ENCODE measurements around the gene PHC3.

- TF ChIP-seq CTCF (IDR thresholded peaks at IDR 0.05) = no peak
- no peak for TF ChIP-seq POLR2A (IDR thresholded peaks at IDR 0.05)
- TF ChIP-seq EP300 (IDR thresholded peaks at IDR 0.05) = no peak
- no peak for TF ChIP-seq POLR2AphosphoS5 (IDR thresholded peaks at IDR 0.05)
Observed at GRCh38 chr3:170137986-170138385, 43.5 kb downstream of the PHC3 start.
